Activated CD4-positive, alpha-beta T cell treated with anti-CD3 and anti-CD28 coated beads for 1 hour (primary cell): ENCODE results near the gene EVPL.
"Not testable (repeated sequence)": the region's sequence is repeated elsewhere in the genome, so short reads cannot be mapped to it uniquely, and the experiment has no call there.

Source experiments
- DNase-seq: peaks from one replicate; pipeline ENCODE4 v3.0.0-alpha.2; 2020

Gene EVPL

GRCh38 chr17:76027159-76027839 lies at the start of gene EVPL:
TSS of gene EVPL (minus strand) at chr17:76027306. CDS start at chr17:76027198, 108 bp downstream.
- no peak for DNase-seq

GRCh38 chr17:76076146-76076764 lies 49.1 kb upstream of the EVPL start:
- no peak for DNase-seq

- no peak for DNase-seq
Observed at GRCh38 chr17:76075364-76076145, 48.4 kb upstream of the EVPL start.

GRCh38 chr17:76074390-76075363 lies 47.6 kb upstream of the EVPL start, which contains the start of gene GALR2:
TSS of gene GALR2 (plus strand) at chr17:76074781. CDS start at chr17:76074884, 103 bp downstream.
- DNase-seq = no peak

GRCh38 chr17:76072148-76072858 lies 45.2 kb upstream of the EVPL start, which contains the start of gene SRP68:
TSS of gene SRP68 (minus strand) at chr17:76072517. CDS start at chr17:76072491, 26 bp downstream.
- peak; percentile 78 for DNase-seq

GRCh38 chr17:76071531-76072147 lies 44.5 kb upstream of the EVPL start:
- DNase-seq = no peak

GRCh38 chr17:76065775-76066174 lies 38.7 kb upstream of the EVPL start:
- no peak for DNase-seq

GRCh38 chr17:76063875-76064546 lies 36.9 kb upstream of the EVPL start:
- no peak for DNase-seq

GRCh38 chr17:76058264-76058663 lies 31.2 kb upstream of the EVPL start:
- not testable (repeated sequence) for DNase-seq

- no peak for DNase-seq
Observed at GRCh38 chr17:76056882-76057281, 29.8 kb upstream of the EVPL start.

GRCh38 chr17:76054112-76054476 lies 27.0 kb upstream of the EVPL start:
- DNase-seq = no peak

GRCh38 chr17:76053246-76054111 lies 26.4 kb upstream of the EVPL start:
- DNase-seq = no peak

- no peak for DNase-seq
Observed at GRCh38 chr17:76051561-76051960, 24.5 kb upstream of the EVPL start.

- no peak for DNase-seq
Observed at GRCh38 chr17:76050538-76051467, 23.7 kb upstream of the EVPL start.

- DNase-seq = no peak
Observed at GRCh38 chr17:76049836-76050537, 22.9 kb upstream of the EVPL start.

- no peak for DNase-seq
Observed at GRCh38 chr17:76049239-76049638, 22.1 kb upstream of the EVPL start.

GRCh38 chr17:76048711-76049110 lies 21.6 kb upstream of the EVPL start:
- DNase-seq = no peak
